H1 (cell line): Measurements from ENCODE around the gene PTPRG. TPM values are rescaled to one million over a fixed set of nuclear protein-coding genes. Genes with fewer than 3 reads are reported as not detected.

Experiments
- CTCF ChIA-PET: fragments of 300-600 bp; sonication (Branson Sonifier 250); formaldehyde crosslinking; loops from one replicate; lab custom pipeline; 2021; ENCODE audit not compliant: partially characterized antibody; lab: Charles Lee
- POLR2A ChIA-PET: fragments of 300-600 bp; sonication (Branson Sonifier 250); formaldehyde crosslinking; loops from one replicate; lab custom pipeline; 2021; ENCODE audit warnings: inconsistent platforms; ENCODE audit not compliant: partially characterized antibody; lab: Charles Lee
- DNase-seq, 2 experiments: peaks; one replicate each; pipeline versions ENCODE4 v3.0.0 to v3.0.0-alpha.2; 2010 to 2022; ENCODE audit warnings: low spot score in 2 of 2, low read depth in 1 of 2, mixed read lengths in 1 of 2
- FAIRE-seq: peaks from 2 replicates; lab custom pipeline; 2011; peaks lifted over from hg19 to GRCh38; lab: Jason Lieb, UNC
- H2AFZ ChIP-seq: 2 replicates; pipeline ENCODE4 v1.8.1; 2012; ENCODE audit warnings: low read length, inconsistent platforms
- H2AK5ac ChIP-seq: 2 replicates; pipeline ENCODE4 v1.6.1; 2013; ENCODE audit warnings: low read depth, low read length
- H2BK120ac ChIP-seq: replicated peaks from 2 replicates; pipeline ENCODE3; 2013; ENCODE audit warnings: low read depth, low read length, inconsistent platforms
- H2BK12ac ChIP-seq: 2 replicates; pipeline ENCODE4 v1.6.1; 2013; ENCODE audit warnings: low read depth, low read length
- H2BK15ac ChIP-seq: 2 replicates; pipeline ENCODE4 v1.6.1; 2013; ENCODE audit warnings: low read length
- H2BK20ac ChIP-seq: 2 replicates; pipeline ENCODE4 v1.6.1; 2013; ENCODE audit warnings: low read length
- H2BK5ac ChIP-seq: 2 replicates; pipeline ENCODE4 v1.6.1; 2013; ENCODE audit warnings: low read depth, low read length
- H3K14ac ChIP-seq: 2 replicates; pipeline ENCODE4 v1.6.1; 2013; ENCODE audit warnings: inconsistent platforms; ENCODE audit not compliant: insufficient read length
- H3K18ac ChIP-seq: 2 replicates; pipeline ENCODE4 v1.6.1; 2013; ENCODE audit warnings: low read length; ENCODE audit errors: extremely low read depth
- H3K23ac ChIP-seq: 2 replicates; pipeline ENCODE4 v1.6.1; 2013; ENCODE audit warnings: inconsistent platforms; ENCODE audit not compliant: insufficient read length
- H3K23me2 ChIP-seq: 2 replicates; pipeline ENCODE4 v1.6.1; 2013; ENCODE audit warnings: low read depth, low read length
- H3K27ac ChIP-seq: 2 replicates; pipeline ENCODE4 v1.6.1; 2011; ENCODE audit warnings: low read depth, low read length, inconsistent platforms
- H3K27me3 ChIP-seq, 4 experiments: replicated peaks in 1 of 4; 1 replicate in 1 of 4; 2 replicates in 3 of 4; pipeline versions ENCODE4 v1.6.1 to v1.8.1; 2011 to 2013; ENCODE audit warnings: low read length in 3 of 4, mild to moderate bottlenecking in 3 of 4, inconsistent platforms in 2 of 4, mixed read lengths in 2 of 4, moderate library complexity in 1 of 4; ENCODE audit not compliant: control insufficient read depth in 3 of 4, insufficient read depth in 3 of 4; ENCODE audit errors: extremely low read depth in 1 of 4
- H3K36me3 ChIP-seq, 4 experiments: 2 replicates each; pipeline versions ENCODE4 v1.6.1 to v1.8.1; 2011 to 2013; ENCODE audit warnings: mild to moderate bottlenecking in 4 of 4, low read length in 3 of 4, moderate library complexity in 2 of 4, control low read depth in 1 of 4, inconsistent platforms in 1 of 4; ENCODE audit not compliant: insufficient read depth in 4 of 4, control insufficient read depth in 2 of 4
- H3K4ac ChIP-seq: replicated peaks from 2 replicates; pipeline ENCODE3; 2013; ENCODE audit warnings: low read length, low read depth, mixed read lengths, inconsistent platforms; ENCODE audit not compliant: insufficient read length
- H3K4me1 ChIP-seq, 4 experiments: replicated peaks in 1 of 4; 1 replicate in 1 of 4; 2 replicates in 3 of 4; pipeline versions ENCODE4 v1.6.1 to v1.8.1; 2011 to 2013; ENCODE audit warnings: low read length in 3 of 4, inconsistent platforms in 2 of 4, mixed read lengths in 1 of 4; ENCODE audit not compliant: insufficient read depth in 4 of 4, control insufficient read depth in 3 of 4
- H3K4me2 ChIP-seq, 2 experiments: 2 replicates each; pipeline versions ENCODE4 v1.6.1 to v1.8.1; 2011 to 2013; ENCODE audit warnings: low read depth in 2 of 2, low read length in 2 of 2, control low read depth in 1 of 2, inconsistent platforms in 1 of 2, mild to moderate bottlenecking in 1 of 2; ENCODE audit not compliant: insufficient read depth in 1 of 2
- H3K4me3 ChIP-seq, 4 experiments: fragments of 200-600, 300-600 bp in 1 of 4; sonication (generic), shearing (Covaris generic), sonication (Bioruptor Twin) in 1 of 4; 2 replicates each; pipeline versions ENCODE4 v1.5.1 to v1.8.1; 2011 to 2016; ENCODE audit warnings: low read length in 4 of 4, low read depth in 3 of 4, control low read depth in 2 of 4, inconsistent platforms in 2 of 4, mild to moderate bottlenecking in 2 of 4, mixed read lengths in 1 of 4, moderate library complexity in 1 of 4; ENCODE audit not compliant: insufficient read depth in 2 of 4; ENCODE audit errors: extremely low read depth in 1 of 4
- H3K56ac ChIP-seq: replicated peaks from 2 replicates; pipeline ENCODE3; 2013; ENCODE audit warnings: low read depth, mild to moderate bottlenecking, mixed read lengths, low read length, inconsistent platforms; ENCODE audit not compliant: insufficient read length
- H3K79me1 ChIP-seq: 2 replicates; pipeline ENCODE4 v1.6.1; 2013; ENCODE audit warnings: low read depth, low read length, control low read depth
- H3K79me2 ChIP-seq, 2 experiments: 2 replicates each; pipeline versions ENCODE4 v1.6.1 to v1.8.1; 2012 to 2013; ENCODE audit warnings: low read length in 2 of 2, mild to moderate bottlenecking in 2 of 2, inconsistent platforms in 1 of 2; ENCODE audit not compliant: insufficient read depth in 2 of 2, control insufficient read depth in 1 of 2
- H3K9ac ChIP-seq, 4 experiments: replicated peaks in 1 of 4; 1 replicate in 1 of 4; 2 replicates in 3 of 4; pipeline versions ENCODE4 v1.6.1 to v1.8.1; 2011 to 2013; ENCODE audit warnings: low read depth in 3 of 4, low read length in 3 of 4, control low read depth in 2 of 4, mild to moderate bottlenecking in 2 of 4, moderate library complexity in 2 of 4, inconsistent platforms in 1 of 4; ENCODE audit errors: extremely low read depth in 1 of 4
- H3K9me3 ChIP-seq, 2 experiments: 2 replicates each; pipeline versions ENCODE4 v1.6.1 to v1.8.1; 2012 to 2013; ENCODE audit warnings: mild to moderate bottlenecking in 2 of 2, moderate library complexity in 2 of 2, control low read depth in 1 of 2, inconsistent platforms in 1 of 2, low read depth in 1 of 2, low read length in 1 of 2, mixed read lengths in 1 of 2; ENCODE audit not compliant: insufficient read depth in 2 of 2
- H4K20me1 ChIP-seq, 2 experiments: replicated peaks in 1 of 2; 2 replicates each; pipeline versions ENCODE3 to v1.8.1; 2011 to 2013; ENCODE audit warnings: inconsistent platforms in 2 of 2, low read length in 2 of 2, mild to moderate bottlenecking in 1 of 2; ENCODE audit not compliant: insufficient read depth in 2 of 2, control insufficient read depth in 1 of 2
- H4K5ac ChIP-seq: 2 replicates; pipeline ENCODE4 v1.6.1; 2013; ENCODE audit warnings: low read length, low read depth, mixed read lengths, inconsistent platforms; ENCODE audit not compliant: insufficient read length
- H4K8ac ChIP-seq: 2 replicates; pipeline ENCODE4 v1.8.0; 2013; ENCODE audit warnings: mild to moderate bottlenecking, moderate library complexity, low read length, inconsistent platforms; ENCODE audit not compliant: insufficient read depth; ENCODE audit errors: extremely low read depth
- H4K91ac ChIP-seq: replicated peaks from 2 replicates; pipeline ENCODE3; 2013; ENCODE audit warnings: low read length, mixed read lengths, inconsistent platforms; ENCODE audit not compliant: insufficient read length
- BCL11A ChIP-seq, 2 experiments: IDR thresholded peaks; one replicate each; pipeline ENCODE4 v1.6.1; 2011; ENCODE audit warnings: low read depth in 2 of 2, low read length in 2 of 2, mild to moderate bottlenecking in 2 of 2
- CEBPB ChIP-seq: IDR thresholded peaks from 2 replicates; pipeline ENCODE4 v1.6.1; 2012; ENCODE audit warnings: low read depth, low read length
- WGBS, 2 experiments: shearing (Covaris generic) in 1 of 2; methylation state at CpG; one replicate each; pipeline versions ENCODE4 v1.1.6 to v1.1.7; 2013 to 2015; ENCODE audit warnings: low lambda C conversion rate in 2 of 2, mixed read lengths in 2 of 2, inconsistent platforms in 1 of 2, low coverage in 1 of 2, missing lambda C conversion rate in 1 of 2; ENCODE audit not compliant: insufficient replicate concordance in 2 of 2, insufficient coverage in 1 of 2, insufficient read length in 1 of 2; ENCODE audit errors: extremely low coverage in 1 of 2, missing lambda C conversion rate in 1 of 2; 5-methylcytosine and 5-hydroxymethylcytosine counted together
- polyA plus RNA-seq, 7 experiments: library from polyadenylated mRNA; depleted of rRNA in 3 of 7; stranded (reverse) in 5 of 7; unstranded in 2 of 7; fragments of >200 nt in 5 of 7; fragments of 200-250 nt in 2 of 7; gene quantifications; 1 replicate in 5 of 7; 2 replicates in 1 of 7; 4 replicates in 1 of 7; pipeline versions ENCODE4 v1.2.1 to v1.2.3, GENCODE V29; 2011 to 2013; ENCODE audit warnings: missing spikeins in 2 of 7, mixed read lengths in 2 of 7
- total RNA-seq: library from RNA; stranded (reverse); fragmentation: NEBNext Ultra II Directional; extraction: Animal tissue kit (Norgen Biotek cat#: 25700); gene quantifications from 2 replicates; pipeline ENCODE4 v1.2.1, GENCODE V29; 2021

Gene PTPRG
- total and polyA plus RNA-seq, 2 of the 8 experiments (the other 6 are each of a cell fraction or from before 2014, with no cell fraction given), result 23.3 to 96.2 TPM

- CTCF ChIA-PET, result interaction anchor here (1.8 to 2.3 kb wide), 2 partner anchors 10 to 339 kb away, joined by 4 to 5 read pairs; no protein-coding TSS in a partner anchor
- DNase-seq (no peak), FAIRE-seq (no peak)
- H3K18ac ChIP-seq, result no peak overlapping the region
- H3K79me1 ChIP-seq, result peaks cover 16% of the 10 kb centered on the region
- no peak overlapping the region for H4K8ac ChIP-seq
- no peak overlapping the region for H2AFZ ChIP-seq
- H3K36me3 ChIP-seq, result no peaks in the 10 kb centered on the region
- H3K27ac ChIP-seq, result no peak overlapping the region
- H2BK120ac ChIP-seq, result no peak overlapping the region
- no peak overlapping the region for H2BK12ac ChIP-seq
- no peaks in the 10 kb centered on the region for H3K27me3 ChIP-seq
- no peak overlapping the region for H2AK5ac ChIP-seq
- no peak overlapping the region for H4K5ac ChIP-seq
- H2BK15ac ChIP-seq, result no peak overlapping the region
- H3K9ac ChIP-seq, result no peak overlapping the region
- peaks cover 43 to 100% of the 10 kb centered on the region in 2 experiments for H3K79me2 ChIP-seq
- no peak overlapping the region for H2BK5ac ChIP-seq
- no peak overlapping the region for H3K23ac ChIP-seq
- no peak overlapping the region for H3K4ac ChIP-seq
- no peak overlapping the region for H4K91ac ChIP-seq
- peaks cover 24 to 32% of the 10 kb centered on the region in 2 experiments for H4K20me1 ChIP-seq
- H3K56ac ChIP-seq, result no peak overlapping the region
- no peaks in the 10 kb centered on the region for H3K9me3 ChIP-seq
- H3K4me1 ChIP-seq, result peaks cover 3 to 19% (median 6%) of the 10 kb centered on the region in 4 experiments; a peak in 4 of 7 replicates
- WGBS, 2 experiments, result 91% methylated on average over 7 of the region's 7 CpGs; no CpG with 5 or more reads in 1 of the 2 experiments
- H3K23me2 ChIP-seq, result no peaks in the 10 kb centered on the region; the same call in 1 of the 2 replicates
- no peak overlapping the region for H3K4me3 ChIP-seq
- POLR2A ChIA-PET, result interaction anchor here (0.8 to 1.8 kb wide), 6 partner anchors 9 to 37 kb away, joined by 3 to 9 read pairs (median 4); partner anchors contain the start of gene PTPRG
- TF ChIP-seq BCL11A (IDR thresholded peaks at IDR 0.05; ENCODE audit: low read depth in 2 of 2, low read length in 2 of 2) (no peak), CEBPB (no peak)
- TF ChIP-seq, all 59 proteins: peak for 0
- no peak overlapping the region for H3K4me2 ChIP-seq
- no peak overlapping the region for H3K14ac ChIP-seq
- no peak overlapping the region for H2BK20ac ChIP-seq
Measured at GRCh38 chr3:61597906-61598305, 36.5 kb downstream of the PTPRG start.
